ENCODE measurements around the gene NTM. TPM values are rescaled to one million over a fixed set of nuclear protein-coding genes. Genes with fewer than 3 reads are reported as not detected.

Gene NTM
- total and polyA plus RNA-seq, 2 of the 8 experiments (the other 6 are each of a cell fraction or from before 2014, with no cell fraction given), result 13.4 to 20.0 TPM

GRCh38 chr11:131886201-131886600, 515.8 kb downstream of the NTM start:
- H3K56ac ChIP-seq (replicated peaks; ENCODE audit: insufficient read length, low read depth, low read length), result no peak overlapping the region
- no peak overlapping the region for H4K8ac ChIP-seq (ENCODE audit: extremely low read depth, insufficient read depth, low read length)
- H3K27me3 ChIP-seq (replicated peaks in 1 of 4; ENCODE audit: control insufficient read depth in 3 of 4, extremely low read depth in 1 of 4, insufficient read depth in 3 of 4, low read length in 3 of 4), result no peaks in the 10 kb centered on the region
- H3K79me1 ChIP-seq (ENCODE audit: low read depth, low read length), result no peaks in the 10 kb centered on the region
- H3K4ac ChIP-seq (replicated peaks; ENCODE audit: insufficient read length, low read depth, low read length), result no peak overlapping the region
- no peak overlapping the region for H3K27ac ChIP-seq (ENCODE audit: low read depth, low read length)
- FAIRE-seq, result no peak
- no peak for DNase-seq (ENCODE audit: low read depth in 1 of 2, low spot score in 2 of 2)
- H2BK12ac ChIP-seq (ENCODE audit: low read depth, low read length), result no peak overlapping the region
- no peaks in the 10 kb centered on the region for H3K36me3 ChIP-seq (ENCODE audit: control insufficient read depth in 2 of 4, insufficient read depth in 4 of 4, low read length in 3 of 4)
- peaks cover 17 to 27% (median 21%) of the 10 kb centered on the region in 4 experiments for H3K4me1 ChIP-seq (replicated peaks in 1 of 4; ENCODE audit: control insufficient read depth in 3 of 4, insufficient read depth in 4 of 4, low read length in 3 of 4)
- H4K5ac ChIP-seq (ENCODE audit: insufficient read length, low read depth, low read length), result no peak overlapping the region
- no peaks in the 10 kb centered on the region; the same call in 1 of the 2 replicates for H3K23me2 ChIP-seq (ENCODE audit: low read depth, low read length)
- no peak overlapping the region for H4K91ac ChIP-seq (replicated peaks; ENCODE audit: insufficient read length, low read length)
- no peak overlapping the region for H2AFZ ChIP-seq (ENCODE audit: low read length)
- no peak overlapping the region for H3K23ac ChIP-seq (ENCODE audit: insufficient read length)
- no peaks in the 10 kb centered on the region for H3K9me3 ChIP-seq (ENCODE audit: insufficient read depth in 2 of 2, low read depth in 1 of 2, low read length in 1 of 2)
- H3K14ac ChIP-seq (ENCODE audit: insufficient read length), result no peak overlapping the region
- POLR2A ChIA-PET (ENCODE audit: partially characterized antibody), result no interaction called here
- H3K18ac ChIP-seq (ENCODE audit: extremely low read depth, low read length), result no peak overlapping the region
- H3K4me3 ChIP-seq (ENCODE audit: extremely low read depth in 1 of 4, insufficient read depth in 2 of 4, low read depth in 3 of 4, low read length in 4 of 4), result no peak overlapping the region
- H4K20me1 ChIP-seq (replicated peaks in 1 of 2; ENCODE audit: control insufficient read depth in 1 of 2, insufficient read depth in 2 of 2, low read length in 2 of 2), result no peaks in the 10 kb centered on the region
- TF ChIP-seq TBP (IDR thresholded peaks at IDR 0.05; ENCODE audit: low read depth, low read length), result no peak
- no peak for TF ChIP-seq YY1 (IDR thresholded peaks at IDR 0.05; ENCODE audit: low read depth, low read length)
- TF ChIP-seq EZH2 (IDR thresholded peaks at IDR 0.05; ENCODE audit: low read depth, low read length, severe bottlenecking), result no peak
- no peak for TF ChIP-seq RBBP5 (IDR thresholded peaks at IDR 0.05; ENCODE audit: borderline replicate concordance, low read depth, low read length)
- no peak for TF ChIP-seq RXRA (IDR thresholded peaks at IDR 0.05; ENCODE audit: insufficient read depth, low read depth, low read length)
- TF ChIP-seq POU5F1 (IDR thresholded peaks at IDR 0.05; ENCODE audit: low read depth, low read length), result no peak
- H2BK5ac ChIP-seq (ENCODE audit: low read depth, low read length), result no peak overlapping the region
- WGBS, 2 experiments (ENCODE audit: extremely low coverage in 1 of 2, insufficient coverage in 1 of 2, insufficient read length in 1 of 2, insufficient replicate concordance in 2 of 2, low coverage in 1 of 2, low lambda C conversion rate in 2 of 2, missing lambda C conversion rate in 1 of 2), result 94% methylated on average over 3 of the region's 3 CpGs; no CpG with 5 or more reads in 1 of the 2 experiments
- H2BK20ac ChIP-seq (ENCODE audit: low read length), result no peak overlapping the region
- no peak overlapping the region for H3K4me2 ChIP-seq (ENCODE audit: insufficient read depth in 1 of 2, low read depth in 2 of 2, low read length in 2 of 2)
- H2BK15ac ChIP-seq (ENCODE audit: low read length), result no peak overlapping the region
- H3K79me2 ChIP-seq (ENCODE audit: control insufficient read depth in 1 of 2, insufficient read depth in 2 of 2, low read length in 2 of 2), result no peaks in the 10 kb centered on the region
- CTCF ChIA-PET (ENCODE audit: partially characterized antibody), result interaction anchor here (0.9 to 22.7 kb wide), 8 partner anchors 18 to 191 kb away, joined by 4 to 310 read pairs (median 4); no protein-coding TSS in a partner anchor
- H2AK5ac ChIP-seq (ENCODE audit: low read depth, low read length), result no peak overlapping the region; the same call in 1 of the 2 replicates
- H3K9ac ChIP-seq (replicated peaks in 1 of 4; ENCODE audit: extremely low read depth in 1 of 4, low read depth in 3 of 4, low read length in 3 of 4), result no peak overlapping the region
- no peak overlapping the region for H2BK120ac ChIP-seq (replicated peaks; ENCODE audit: low read depth, low read length)
